Tibial nerve (tissue), 4 donors: Measurements from ENCODE around the gene ATP7B.

Experiments
- EP300 ChIP-seq, 2 donors: sonication (generic); formaldehyde crosslinking; IDR thresholded peaks; one replicate each; pipeline ENCODE4 v1.6.1; 2017; ENCODE audit warnings: antibody characterized with exemption in 2 of 2, mild to moderate bottlenecking in 1 of 2
- POLR2A ChIP-seq, 2 donors: fragments of 450-650 bp; IDR thresholded peaks; one replicate each; pipeline ENCODE4 v1.6.1; 2017; ENCODE audit warnings: antibody characterized with exemption in 2 of 2, mild to moderate bottlenecking in 2 of 2, moderate library complexity in 2 of 2
- TF ChIP-seq, protein P1 (sequence below), 5 experiments: fragments of 200-600 bp in 3 of 5; fragments of 450-650 bp in 2 of 5; sonication (generic) in 3 of 5; IDR thresholded peaks; one replicate each; pipeline ENCODE4 v1.5.1; 2016 to 2019; ENCODE audit warnings: antibody characterized with exemption in 5 of 5, mild to moderate bottlenecking in 3 of 5, moderate library complexity in 2 of 5

DNA sequence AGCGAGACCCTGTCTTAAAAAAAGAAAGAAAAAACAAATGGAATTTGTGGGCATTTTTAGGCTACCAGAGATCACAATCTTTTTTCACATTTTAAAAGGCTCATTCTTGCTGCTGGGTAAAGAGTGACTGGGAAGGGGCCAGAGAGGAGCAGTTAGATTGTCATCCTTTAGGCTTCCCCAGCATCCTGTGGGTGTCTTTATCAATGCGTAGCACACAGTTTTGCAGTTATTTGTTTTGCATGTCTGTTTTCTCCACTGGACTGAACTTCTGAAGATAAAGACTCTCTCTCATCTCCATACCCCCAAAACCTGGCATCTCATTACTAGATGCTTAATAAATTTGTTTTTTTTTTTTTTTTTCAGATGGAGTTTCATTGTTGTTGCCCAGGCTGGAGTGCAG lies 11.1 kb upstream of the ATP7B start:
- TF ChIP-seq, protein P1, sequence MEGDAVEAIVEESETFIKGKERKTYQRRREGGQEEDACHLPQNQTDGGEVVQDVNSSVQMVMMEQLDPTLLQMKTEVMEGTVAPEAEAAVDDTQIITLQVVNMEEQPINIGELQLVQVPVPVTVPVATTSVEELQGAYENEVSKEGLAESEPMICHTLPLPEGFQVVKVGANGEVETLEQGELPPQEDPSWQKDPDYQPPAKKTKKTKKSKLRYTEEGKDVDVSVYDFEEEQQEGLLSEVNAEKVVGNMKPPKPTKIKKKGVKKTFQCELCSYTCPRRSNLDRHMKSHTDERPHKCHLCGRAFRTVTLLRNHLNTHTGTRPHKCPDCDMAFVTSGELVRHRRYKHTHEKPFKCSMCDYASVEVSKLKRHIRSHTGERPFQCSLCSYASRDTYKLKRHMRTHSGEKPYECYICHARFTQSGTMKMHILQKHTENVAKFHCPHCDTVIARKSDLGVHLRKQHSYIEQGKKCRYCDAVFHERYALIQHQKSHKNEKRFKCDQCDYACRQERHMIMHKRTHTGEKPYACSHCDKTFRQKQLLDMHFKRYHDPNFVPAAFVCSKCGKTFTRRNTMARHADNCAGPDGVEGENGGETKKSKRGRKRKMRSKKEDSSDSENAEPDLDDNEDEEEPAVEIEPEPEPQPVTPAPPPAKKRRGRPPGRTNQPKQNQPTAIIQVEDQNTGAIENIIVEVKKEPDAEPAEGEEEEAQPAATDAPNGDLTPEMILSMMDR (IDR thresholded peaks at IDR 0.05): no peak
- no peak for TF ChIP-seq POLR2A (IDR thresholded peaks at IDR 0.05)
- TF ChIP-seq EP300 (IDR thresholded peaks at IDR 0.05): no peak
